ENCODE data around the gene CHAMP1.

CHAMP1 gene

DNA sequence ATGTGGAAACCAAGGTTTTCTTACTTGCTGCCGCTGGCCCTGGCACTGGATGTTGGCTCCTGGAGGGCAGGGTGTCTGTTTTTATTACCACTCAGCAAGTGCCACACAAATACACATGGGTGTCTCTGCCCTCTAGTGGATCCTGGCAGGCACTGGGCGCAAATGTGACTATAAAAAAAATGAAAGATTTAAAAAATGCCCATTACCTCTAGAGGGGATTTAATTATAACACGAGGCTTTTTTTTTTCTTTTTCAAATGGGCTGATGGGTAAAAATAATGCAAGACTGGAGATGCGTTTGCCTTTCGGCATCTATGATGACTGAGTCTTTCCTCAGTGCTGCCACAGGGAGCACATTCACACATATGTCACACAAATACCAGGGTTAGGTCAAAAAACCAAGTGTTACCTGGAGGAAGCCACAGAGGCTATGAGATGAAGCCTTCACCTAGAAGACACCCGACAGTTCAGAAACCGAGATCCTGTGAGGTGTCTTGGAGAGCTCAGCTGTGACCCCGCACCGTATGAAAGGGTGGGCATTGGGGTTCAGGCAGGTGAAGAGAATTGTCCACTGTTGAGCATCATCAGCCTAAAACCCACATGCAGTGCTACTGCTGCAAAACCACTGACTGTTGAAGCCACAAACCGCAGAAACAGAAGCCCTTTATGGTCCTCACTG lies 25.7 kb downstream of the CHAMP1 start:
- no peak for TF ChIP-seq FOXM1 (IDR thresholded peaks at IDR 0.05; ENCODE audit: borderline replicate concordance, low read depth)
- peak; percentile 79 for TF ChIP-seq RAD21 (IDR thresholded peaks at IDR 0.05; ENCODE audit: low read depth)
- no peak for TF ChIP-seq CEBPB (IDR thresholded peaks at IDR 0.05)
- no peak for TF ChIP-seq TEAD4 (IDR thresholded peaks at IDR 0.05)

DNA sequence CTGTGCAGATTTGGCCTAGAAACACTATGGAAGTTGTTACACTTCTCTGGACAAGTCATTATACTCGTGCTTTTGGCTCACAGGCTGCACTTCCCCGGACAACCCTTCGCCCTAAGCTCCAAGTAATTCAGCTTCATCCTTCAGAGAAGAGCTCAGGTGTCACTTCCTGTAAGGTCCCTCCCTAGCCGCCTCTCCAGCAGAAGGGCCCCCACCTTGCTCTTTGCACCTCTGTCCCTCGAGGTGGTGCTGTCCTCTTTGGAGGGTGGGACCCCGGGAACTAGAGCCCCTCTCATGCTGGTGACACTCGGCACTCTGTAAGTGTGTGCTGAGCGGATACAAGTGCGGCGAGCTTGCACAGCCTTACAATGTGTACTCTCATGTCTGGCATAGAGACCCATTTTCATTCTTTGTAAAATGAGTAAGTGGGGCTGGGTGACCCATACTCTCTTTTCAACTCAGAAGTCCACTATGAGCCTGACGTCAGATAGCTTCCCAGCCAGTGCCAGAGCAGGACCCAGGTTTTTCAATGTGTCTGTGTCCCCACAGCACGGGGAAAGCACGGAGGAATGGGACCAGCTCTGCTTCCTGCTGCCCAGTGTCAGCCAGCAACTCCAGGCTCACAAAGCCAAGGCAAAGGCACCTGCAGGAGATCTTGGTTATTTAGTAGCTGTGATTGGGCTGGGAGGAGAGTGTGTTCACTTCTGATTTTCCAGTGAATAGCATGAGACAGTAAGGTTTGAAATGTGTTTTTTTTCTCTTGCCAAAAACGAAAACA lies 26.9 kb downstream of the CHAMP1 start:
- TF ChIP-seq ZBTB7A (IDR thresholded peaks at IDR 0.05; ENCODE audit: low read depth) (no peak), REST (IDR thresholded peaks at IDR 0.05; ENCODE audit: low read depth) (no peak), CREB1 (IDR thresholded peaks at IDR 0.05; ENCODE audit: low read depth) (no peak), EGR1 (IDR thresholded peaks at IDR 0.05) (no peak), MAX (IDR thresholded peaks at IDR 0.05) (no peak), TCF12 (IDR thresholded peaks at IDR 0.05; ENCODE audit: low read depth) (no peak), TAF1 (IDR thresholded peaks at IDR 0.05; ENCODE audit: low read depth) (no peak), RAD21 (IDR thresholded peaks at IDR 0.05; ENCODE audit: low read depth) (no peak)

DNA sequence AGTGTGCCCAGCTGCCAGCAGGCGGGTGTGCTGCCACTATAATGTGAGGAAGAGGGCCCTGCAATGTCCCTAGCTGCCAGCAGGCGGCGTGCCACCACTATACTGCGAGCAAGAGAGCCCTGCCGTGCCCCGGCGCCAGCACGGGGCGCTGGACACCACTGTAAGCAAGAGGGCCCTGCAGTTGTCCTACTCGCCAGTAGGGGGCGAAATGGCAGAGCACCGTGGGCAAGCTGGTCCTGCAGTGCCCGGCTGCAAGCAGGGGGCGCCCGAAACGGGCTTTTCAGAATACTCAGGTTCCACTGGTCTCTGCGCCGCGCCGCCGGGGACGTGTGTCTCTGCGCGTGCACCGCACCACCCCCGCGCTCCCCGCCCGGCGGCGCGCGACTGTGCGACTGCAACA lies 38.5 kb downstream of the CHAMP1 start:
- peak; percentile 13; the same call in 1 of the 2 replicates for TF ChIP-seq RAD21 (IDR thresholded peaks at IDR 0.05; ENCODE audit: low read depth)

Data from Ishikawa (cell line).